Measurements from ENCODE around the gene SLC25A29. TPM values are rescaled to one million over a fixed set of nuclear protein-coding genes. Genes with fewer than 3 reads are reported as not detected.

Gene SLC25A29
- polyA plus RNA-seq, 1 donor from 2014 or later: 3.4 TPM

- Mint-ChIP-seq H3K4me1 (peaks cover 32 to 36% (median 35%) of the 10 kb centered on the region in 3 donors), H3K36me3 (peaks cover 2% of the 10 kb centered on the region), H3K9me3 (no peaks in the 10 kb centered on the region), H3K27ac (no peak overlapping the region), H3K27me3 (no peaks in the 10 kb centered on the region), H3K4me3 (no peak overlapping the region)
These were observed 34.9 kb downstream of the SLC25A29 start for GRCh38 chr14:100271247-100271939.

GRCh38 chr14:100268591-100269207 lies 37.5 kb downstream of the SLC25A29 start:
- Mint-ChIP-seq H3K9me3 (no peaks in the 10 kb centered on the region), H3K27ac (peak overlapping the region in 1 of 3 donors; percentile 81), H3K27me3 (no peaks in the 10 kb centered on the region), H3K4me3 (no peak overlapping the region), H3K4me1 (peaks cover 26 to 32% (median 31%) of the 10 kb centered on the region in 3 donors), H3K36me3 (peaks cover 4% of the 10 kb centered on the region)

- Mint-ChIP-seq H3K4me3 (no peak overlapping the region), H3K4me1 (peaks cover 29 to 37% (median 36%) of the 10 kb centered on the region in 3 donors), H3K36me3 (peaks cover 4% of the 10 kb centered on the region), H3K27me3 (no peaks in the 10 kb centered on the region), H3K9me3 (no peaks in the 10 kb centered on the region), H3K27ac (peak overlapping the region in 2 of 3 donors; percentile 23 to 81)
These were observed 38.3 kb downstream of the SLC25A29 start for GRCh38 chr14:100267990-100268389.

- H3K4me3 Mint-ChIP-seq: no peak overlapping the region
- peaks cover 4% of the 10 kb centered on the region for H3K36me3 Mint-ChIP-seq
- peaks cover 53 to 67% (median 58%) of the 10 kb centered on the region in 3 donors for H3K4me1 Mint-ChIP-seq
- no peaks in the 10 kb centered on the region for H3K9me3 Mint-ChIP-seq
- H3K27ac Mint-ChIP-seq: peak overlapping the region in 1 of 3 donors; percentile 80
- H3K27me3 Mint-ChIP-seq: no peaks in the 10 kb centered on the region
These were observed 43.1 kb downstream of the SLC25A29 start for GRCh38 chr14:100263141-100263540.

GRCh38 chr14:100262545-100262944 lies 43.7 kb downstream of the SLC25A29 start:
- no peaks in the 10 kb centered on the region for H3K27me3 Mint-ChIP-seq
- peak overlapping the region in 3 of 4 donors; percentile 8 to 55 (median 28) for H3K4me3 Mint-ChIP-seq
- no peaks in the 10 kb centered on the region for H3K9me3 Mint-ChIP-seq
- H3K27ac Mint-ChIP-seq: peak overlapping the region; percentile 4 to 80 (median 68)
- peaks cover 53 to 67% (median 56%) of the 10 kb centered on the region in 3 donors for H3K4me1 Mint-ChIP-seq
- peaks cover 4% of the 10 kb centered on the region for H3K36me3 Mint-ChIP-seq

GRCh38 chr14:100261621-100262020 lies 44.6 kb downstream of the SLC25A29 start:
- H3K27me3 Mint-ChIP-seq: no peaks in the 10 kb centered on the region
- peaks cover 57 to 69% (median 60%) of the 10 kb centered on the region in 3 donors for H3K4me1 Mint-ChIP-seq
- no peaks in the 10 kb centered on the region for H3K9me3 Mint-ChIP-seq
- H3K36me3 Mint-ChIP-seq: peaks cover 5% of the 10 kb centered on the region
- H3K27ac Mint-ChIP-seq: peak overlapping the region; percentile 11 to 68 (median 36)
- peak overlapping the region in 2 of 4 donors; percentile 28 to 79 for H3K4me3 Mint-ChIP-seq

GRCh38 chr14:100256339-100256895 lies 49.8 kb downstream of the SLC25A29 start:
- H3K36me3 Mint-ChIP-seq: peaks cover 7% of the 10 kb centered on the region
- H3K4me1 Mint-ChIP-seq: peaks cover 54 to 71% (median 58%) of the 10 kb centered on the region in 3 donors
- H3K27me3 Mint-ChIP-seq: no peaks in the 10 kb centered on the region
- H3K9me3 Mint-ChIP-seq: no peaks in the 10 kb centered on the region
- H3K4me3 Mint-ChIP-seq: peak overlapping the region in 2 of 4 donors; percentile 0 to 28
- peak overlapping the region; percentile 59 to 89 (median 87) for H3K27ac Mint-ChIP-seq

GRCh38 chr14:100252684-100253083 lies 53.6 kb downstream of the SLC25A29 start:
- Mint-ChIP-seq H3K4me3 (peak overlapping the region in 1 of 4 donors; percentile 23), H3K27ac (peak overlapping the region in 2 of 3 donors; percentile 57 to 85), H3K36me3 (peaks cover 7% of the 10 kb centered on the region), H3K9me3 (no peaks in the 10 kb centered on the region), H3K27me3 (no peaks in the 10 kb centered on the region), H3K4me1 (peaks cover 50 to 58% (median 51%) of the 10 kb centered on the region in 3 donors)

- H3K9me3 Mint-ChIP-seq: no peaks in the 10 kb centered on the region
- H3K27ac Mint-ChIP-seq: peak overlapping the region in 1 of 3 donors; percentile 28
- peaks cover 51 to 59% (median 52%) of the 10 kb centered on the region in 3 donors for H3K4me1 Mint-ChIP-seq
- peaks cover 2% of the 10 kb centered on the region for H3K36me3 Mint-ChIP-seq
- no peaks in the 10 kb centered on the region for H3K27me3 Mint-ChIP-seq
- H3K4me3 Mint-ChIP-seq: peak overlapping the region in 2 of 4 donors; percentile 51 to 58
These were observed 55.3 kb downstream of the SLC25A29 start for GRCh38 chr14:100250732-100251465.

GRCh38 chr14:100246809-100247428 lies 59.3 kb downstream of the SLC25A29 start:
- peaks cover 59 to 60% (median 60%) of the 10 kb centered on the region in 3 donors for H3K4me1 Mint-ChIP-seq
- H3K9me3 Mint-ChIP-seq: no peaks in the 10 kb centered on the region
- peaks cover 3% of the 10 kb centered on the region for H3K36me3 Mint-ChIP-seq
- no peaks in the 10 kb centered on the region for H3K27me3 Mint-ChIP-seq
- H3K4me3 Mint-ChIP-seq: peak overlapping the region in 3 of 4 donors; percentile 36 to 70 (median 40)
- peak overlapping the region; percentile 11 to 94 (median 49) for H3K27ac Mint-ChIP-seq

GRCh38 chr14:100243020-100243419 lies 63.2 kb downstream of the SLC25A29 start:
- Mint-ChIP-seq H3K36me3 (peaks cover 3% of the 10 kb centered on the region), H3K27me3 (no peaks in the 10 kb centered on the region), H3K27ac (peak overlapping the region; percentile 81 to 99 (median 93)), H3K4me1 (peaks cover 49 to 51% (median 51%) of the 10 kb centered on the region in 3 donors), H3K4me3 (peak overlapping the region; percentile 59 to 99 (median 88)), H3K9me3 (no peaks in the 10 kb centered on the region)

- Mint-ChIP-seq H3K27ac (peak overlapping the region; percentile 88 to 99 (median 95)), H3K36me3 (peaks cover 3% of the 10 kb centered on the region), H3K27me3 (no peaks in the 10 kb centered on the region), H3K4me3 (peak overlapping the region; percentile 89 to 99 (median 94)), H3K4me1 (peaks cover 49 to 51% (median 50%) of the 10 kb centered on the region in 3 donors), H3K9me3 (no peaks in the 10 kb centered on the region)
These were observed 65.0 kb downstream of the SLC25A29 start for GRCh38 chr14:100241279-100241678.

Data from IgD-negative memory B cell (primary cell).